Upper lobe of left lung (tissue), 4 donors: ENCODE measurements around the gene SLCO3A1.

Experiments used
- EP300 ChIP-seq, 4 donors: sonication (generic); formaldehyde crosslinking; IDR thresholded peaks; one replicate each; pipeline ENCODE4 v1.5.1; 2017; ENCODE audit warnings: antibody characterized with exemption in 4 of 4, control low read depth in 2 of 4
- POLR2A ChIP-seq, 4 donors: fragments of 450-650 bp; IDR thresholded peaks; one replicate each; pipeline ENCODE4 v1.5.1; 2016 to 2017; ENCODE audit warnings: antibody characterized with exemption in 4 of 4, mild to moderate bottlenecking in 2 of 4
- POLR2AphosphoS5 ChIP-seq, 2 donors: sonication (generic); formaldehyde crosslinking; IDR thresholded peaks; one replicate each; pipeline ENCODE4 v1.5.1; 2017; ENCODE audit warnings: antibody characterized with exemption in 2 of 2
- TF ChIP-seq, protein P1 (sequence below), 6 experiments: fragments of 450-650 bp in 4 of 6; fragments of 200-600 bp in 2 of 6; sonication (generic) in 2 of 6; IDR thresholded peaks; one replicate each; pipeline ENCODE4 v1.5.1; 2016 to 2019; ENCODE audit warnings: antibody characterized with exemption in 6 of 6

- TF ChIP-seq, protein P1, sequence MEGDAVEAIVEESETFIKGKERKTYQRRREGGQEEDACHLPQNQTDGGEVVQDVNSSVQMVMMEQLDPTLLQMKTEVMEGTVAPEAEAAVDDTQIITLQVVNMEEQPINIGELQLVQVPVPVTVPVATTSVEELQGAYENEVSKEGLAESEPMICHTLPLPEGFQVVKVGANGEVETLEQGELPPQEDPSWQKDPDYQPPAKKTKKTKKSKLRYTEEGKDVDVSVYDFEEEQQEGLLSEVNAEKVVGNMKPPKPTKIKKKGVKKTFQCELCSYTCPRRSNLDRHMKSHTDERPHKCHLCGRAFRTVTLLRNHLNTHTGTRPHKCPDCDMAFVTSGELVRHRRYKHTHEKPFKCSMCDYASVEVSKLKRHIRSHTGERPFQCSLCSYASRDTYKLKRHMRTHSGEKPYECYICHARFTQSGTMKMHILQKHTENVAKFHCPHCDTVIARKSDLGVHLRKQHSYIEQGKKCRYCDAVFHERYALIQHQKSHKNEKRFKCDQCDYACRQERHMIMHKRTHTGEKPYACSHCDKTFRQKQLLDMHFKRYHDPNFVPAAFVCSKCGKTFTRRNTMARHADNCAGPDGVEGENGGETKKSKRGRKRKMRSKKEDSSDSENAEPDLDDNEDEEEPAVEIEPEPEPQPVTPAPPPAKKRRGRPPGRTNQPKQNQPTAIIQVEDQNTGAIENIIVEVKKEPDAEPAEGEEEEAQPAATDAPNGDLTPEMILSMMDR (IDR thresholded peaks at IDR 0.05), result no peak
- TF ChIP-seq POLR2AphosphoS5 (IDR thresholded peaks at IDR 0.05) (no peak), POLR2A (IDR thresholded peaks at IDR 0.05) (no peak), EP300 (IDR thresholded peaks at IDR 0.05) (no peak)
Measured at GRCh38 chr15:91849180-91849579, 4.3 kb upstream of the SLCO3A1 start.
